ENCODE results near the gene SKAP1.
"Not testable (repeated sequence)": the region's sequence is repeated elsewhere in the genome, so short reads cannot be mapped to it uniquely, and the experiment has no call there.

Gene SKAP1

GRCh38 chr17:48240122-48240521, 189.9 kb downstream of the SKAP1 start:
- no peak for DNase-seq

GRCh38 chr17:48239603-48239995, 190.4 kb downstream of the SKAP1 start:
- no peak for DNase-seq

GRCh38 chr17:48238933-48239602, 190.9 kb downstream of the SKAP1 start:
- no peak for DNase-seq

- DNase-seq: no peak
Observed at GRCh38 chr17:48237456-48237855, 192.6 kb downstream of the SKAP1 start.

- DNase-seq: no peak
Observed at GRCh38 chr17:48236681-48237134, 193.3 kb downstream of the SKAP1 start.

GRCh38 chr17:48234922-48235321, 195.1 kb downstream of the SKAP1 start:
- no peak for DNase-seq

GRCh38 chr17:48231995-48232959, 197.7 kb downstream of the SKAP1 start:
- no peak for DNase-seq

- DNase-seq: no peak
Observed at GRCh38 chr17:48229936-48230335, 200.1 kb downstream of the SKAP1 start.

- no peak for DNase-seq
Observed at GRCh38 chr17:48228720-48229119, 201.3 kb downstream of the SKAP1 start.

GRCh38 chr17:48225725-48226567, 204.1 kb downstream of the SKAP1 start:
- DNase-seq: no peak

GRCh38 chr17:48223945-48224344, 206.1 kb downstream of the SKAP1 start:
- no peak for DNase-seq

- DNase-seq: no peak
Observed at GRCh38 chr17:48219617-48220016, 210.4 kb downstream of the SKAP1 start.

GRCh38 chr17:48215583-48216139, 214.4 kb downstream of the SKAP1 start:
- DNase-seq: no peak

GRCh38 chr17:48213797-48214196, 216.2 kb downstream of the SKAP1 start:
- DNase-seq: no peak

- no peak for DNase-seq
Observed at GRCh38 chr17:48211787-48212186, 218.2 kb downstream of the SKAP1 start.

GRCh38 chr17:48211011-48211410, 219.0 kb downstream of the SKAP1 start:
- no peak for DNase-seq

GRCh38 chr17:48209973-48210372, 220.0 kb downstream of the SKAP1 start:
- no peak for DNase-seq

GRCh38 chr17:48207776-48208544, 222.1 kb downstream of the SKAP1 start:
- DNase-seq: no peak

GRCh38 chr17:48207036-48207435, 223.0 kb downstream of the SKAP1 start:
- DNase-seq: not testable (repeated sequence)

GRCh38 chr17:48202959-48203358, 227.1 kb downstream of the SKAP1 start:
- DNase-seq: no peak

GRCh38 chr17:48198950-48199541, 231.0 kb downstream of the SKAP1 start:
- DNase-seq: no peak

Data from activated CD4-positive, alpha-beta T cell treated with anti-CD3 and anti-CD28 coated beads, Interleukin-2, amount 50 U/mL, for 4 hours (primary cell).